Measurements from ENCODE around the gene ABHD8. TPM values are rescaled to one million over a fixed set of nuclear protein-coding genes. Genes with fewer than 3 reads are reported as not detected.

Gene ABHD8
- total and polyA plus RNA-seq, 2 of the 13 experiments (the other 11 are each of a cell fraction or from before 2014, with no cell fraction given), result 6.3 to 7.2 TPM

DNA sequence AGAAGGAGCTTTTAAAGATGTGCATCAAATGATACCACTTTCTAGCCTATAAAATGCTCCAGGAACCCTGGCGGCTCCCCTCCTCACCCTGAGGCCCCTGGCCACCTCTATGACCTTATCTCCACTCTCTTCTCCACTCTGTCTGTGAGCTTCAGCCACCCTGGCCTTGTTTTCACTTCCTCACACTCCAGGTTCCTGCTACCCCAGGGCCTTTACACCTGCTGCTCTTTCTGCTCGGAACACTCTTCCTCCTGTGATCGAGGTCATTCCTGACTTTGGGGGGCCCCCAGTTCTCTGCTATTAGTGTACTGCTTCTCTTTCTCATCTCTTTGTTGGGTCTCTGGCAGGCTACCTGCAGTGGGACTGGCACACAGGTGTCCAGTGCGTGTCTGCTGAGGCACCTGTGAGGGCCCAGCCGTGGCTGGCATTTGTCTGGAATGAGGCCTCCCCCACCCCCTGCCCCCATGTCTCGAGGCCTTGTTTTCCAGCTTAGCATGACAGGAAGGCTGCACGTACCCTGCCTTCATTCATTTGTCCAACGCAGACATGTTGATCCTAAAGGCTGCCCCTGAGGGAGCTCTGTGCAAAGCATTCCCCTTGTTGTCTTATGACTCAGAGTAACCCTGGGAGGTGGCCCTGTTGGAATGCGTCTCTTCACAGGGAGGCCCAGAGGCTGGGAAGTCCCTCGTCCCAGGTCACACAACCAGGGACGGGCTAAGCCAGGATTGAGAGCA, 8.4 kb upstream of the ABHD8 start (continued):
- TF ChIP-seq, protein P1, sequence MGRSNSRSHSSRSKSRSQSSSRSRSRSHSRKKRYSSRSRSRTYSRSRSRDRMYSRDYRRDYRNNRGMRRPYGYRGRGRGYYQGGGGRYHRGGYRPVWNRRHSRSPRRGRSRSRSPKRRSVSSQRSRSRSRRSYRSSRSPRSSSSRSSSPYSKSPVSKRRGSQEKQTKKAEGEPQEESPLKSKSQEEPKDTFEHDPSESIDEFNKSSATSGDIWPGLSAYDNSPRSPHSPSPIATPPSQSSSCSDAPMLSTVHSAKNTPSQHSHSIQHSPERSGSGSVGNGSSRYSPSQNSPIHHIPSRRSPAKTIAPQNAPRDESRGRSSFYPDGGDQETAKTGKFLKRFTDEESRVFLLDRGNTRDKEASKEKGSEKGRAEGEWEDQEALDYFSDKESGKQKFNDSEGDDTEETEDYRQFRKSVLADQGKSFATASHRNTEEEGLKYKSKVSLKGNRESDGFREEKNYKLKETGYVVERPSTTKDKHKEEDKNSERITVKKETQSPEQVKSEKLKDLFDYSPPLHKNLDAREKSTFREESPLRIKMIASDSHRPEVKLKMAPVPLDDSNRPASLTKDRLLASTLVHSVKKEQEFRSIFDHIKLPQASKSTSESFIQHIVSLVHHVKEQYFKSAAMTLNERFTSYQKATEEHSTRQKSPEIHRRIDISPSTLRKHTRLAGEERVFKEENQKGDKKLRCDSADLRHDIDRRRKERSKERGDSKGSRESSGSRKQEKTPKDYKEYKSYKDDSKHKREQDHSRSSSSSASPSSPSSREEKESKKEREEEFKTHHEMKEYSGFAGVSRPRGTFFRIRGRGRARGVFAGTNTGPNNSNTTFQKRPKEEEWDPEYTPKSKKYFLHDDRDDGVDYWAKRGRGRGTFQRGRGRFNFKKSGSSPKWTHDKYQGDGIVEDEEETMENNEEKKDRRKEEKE (IDR thresholded peaks at IDR 0.05), result no peak
- TF ChIP-seq, protein P2, sequence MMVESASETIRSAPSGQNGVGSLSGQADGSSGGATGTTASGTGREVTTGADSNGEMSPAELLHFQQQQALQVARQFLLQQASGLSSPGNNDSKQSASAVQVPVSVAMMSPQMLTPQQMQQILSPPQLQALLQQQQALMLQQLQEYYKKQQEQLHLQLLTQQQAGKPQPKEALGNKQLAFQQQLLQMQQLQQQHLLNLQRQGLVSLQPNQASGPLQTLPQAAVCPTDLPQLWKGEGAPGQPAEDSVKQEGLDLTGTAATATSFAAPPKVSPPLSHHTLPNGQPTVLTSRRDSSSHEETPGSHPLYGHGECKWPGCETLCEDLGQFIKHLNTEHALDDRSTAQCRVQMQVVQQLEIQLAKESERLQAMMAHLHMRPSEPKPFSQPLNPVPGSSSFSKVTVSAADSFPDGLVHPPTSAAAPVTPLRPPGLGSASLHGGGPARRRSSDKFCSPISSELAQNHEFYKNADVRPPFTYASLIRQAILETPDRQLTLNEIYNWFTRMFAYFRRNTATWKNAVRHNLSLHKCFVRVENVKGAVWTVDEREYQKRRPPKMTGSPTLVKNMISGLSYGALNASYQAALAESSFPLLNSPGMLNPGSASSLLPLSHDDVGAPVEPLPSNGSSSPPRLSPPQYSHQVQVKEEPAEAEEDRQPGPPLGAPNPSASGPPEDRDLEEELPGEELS (CRISPR knock-in tag; IDR thresholded peaks at IDR 0.05), result no peak
- TF ChIP-seq KLF15 (CRISPR knock-in tag; IDR thresholded peaks at IDR 0.05; ENCODE audit: borderline replicate concordance) (no peak), TEAD3 (CRISPR knock-in tag; optimal IDR thresholded peaks at IDR 0.05; ENCODE audit: borderline replicate concordance) (peak; percentile 84), RXRB (CRISPR knock-in tag; IDR thresholded peaks at IDR 0.05; ENCODE audit: borderline replicate concordance) (0 out of 2 replicates have a peak, but pooled peaks have one; percentile 15), MXI1 (IDR thresholded peaks at IDR 0.05; ENCODE audit: borderline replicate concordance, low read depth, low read length) (no peak), KLF11 (CRISPR knock-in tag; IDR thresholded peaks at IDR 0.05) (no peak), HIVEP1 (CRISPR knock-in tag; IDR thresholded peaks at IDR 0.05) (peak; percentile 53; the same call in 1 of the 2 replicates), FOXA1 (IDR thresholded peaks at IDR 0.05) (no peak), FOXA1 (CRISPR knock-in tag; IDR thresholded peaks at IDR 0.05) (0 out of 2 replicates have a peak, but pooled peaks have one; percentile 26), PCBP1 (IDR thresholded peaks at IDR 0.05; ENCODE audit: borderline replicate concordance, low read depth, low read length) (no peak), TBX2 (CRISPR knock-in tag; IDR thresholded peaks at IDR 0.05; ENCODE audit: borderline replicate concordance) (no peak), GZF1 (CRISPR knock-in tag; IDR thresholded peaks at IDR 0.05) (no peak), ARHGAP35 (CRISPR knock-in tag; IDR thresholded peaks at IDR 0.05; ENCODE audit: borderline replicate concordance) (no peak), MTA3 (CRISPR knock-in tag; IDR thresholded peaks at IDR 0.05) (no peak), SAFB2 (CRISPR knock-in tag; IDR thresholded peaks at IDR 0.05; ENCODE audit: borderline replicate concordance, low read depth) (no peak)
- TF ChIP-seq, protein P3, sequence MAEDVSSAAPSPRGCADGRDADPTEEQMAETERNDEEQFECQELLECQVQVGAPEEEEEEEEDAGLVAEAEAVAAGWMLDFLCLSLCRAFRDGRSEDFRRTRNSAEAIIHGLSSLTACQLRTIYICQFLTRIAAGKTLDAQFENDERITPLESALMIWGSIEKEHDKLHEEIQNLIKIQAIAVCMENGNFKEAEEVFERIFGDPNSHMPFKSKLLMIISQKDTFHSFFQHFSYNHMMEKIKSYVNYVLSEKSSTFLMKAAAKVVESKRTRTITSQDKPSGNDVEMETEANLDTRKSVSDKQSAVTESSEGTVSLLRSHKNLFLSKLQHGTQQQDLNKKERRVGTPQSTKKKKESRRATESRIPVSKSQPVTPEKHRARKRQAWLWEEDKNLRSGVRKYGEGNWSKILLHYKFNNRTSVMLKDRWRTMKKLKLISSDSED (CRISPR knock-in tag; IDR thresholded peaks at IDR 0.05), result no peak
- TF ChIP-seq, protein P4, sequence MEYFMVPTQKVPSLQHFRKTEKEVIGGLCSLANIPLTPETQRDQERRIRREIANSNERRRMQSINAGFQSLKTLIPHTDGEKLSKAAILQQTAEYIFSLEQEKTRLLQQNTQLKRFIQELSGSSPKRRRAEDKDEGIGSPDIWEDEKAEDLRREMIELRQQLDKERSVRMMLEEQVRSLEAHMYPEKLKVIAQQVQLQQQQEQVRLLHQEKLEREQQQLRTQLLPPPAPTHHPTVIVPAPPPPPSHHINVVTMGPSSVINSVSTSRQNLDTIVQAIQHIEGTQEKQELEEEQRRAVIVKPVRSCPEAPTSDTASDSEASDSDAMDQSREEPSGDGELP (IDR thresholded peaks at IDR 0.05; ENCODE audit: borderline replicate concordance, low read depth), result no peak
- TF ChIP-seq, protein P5, sequence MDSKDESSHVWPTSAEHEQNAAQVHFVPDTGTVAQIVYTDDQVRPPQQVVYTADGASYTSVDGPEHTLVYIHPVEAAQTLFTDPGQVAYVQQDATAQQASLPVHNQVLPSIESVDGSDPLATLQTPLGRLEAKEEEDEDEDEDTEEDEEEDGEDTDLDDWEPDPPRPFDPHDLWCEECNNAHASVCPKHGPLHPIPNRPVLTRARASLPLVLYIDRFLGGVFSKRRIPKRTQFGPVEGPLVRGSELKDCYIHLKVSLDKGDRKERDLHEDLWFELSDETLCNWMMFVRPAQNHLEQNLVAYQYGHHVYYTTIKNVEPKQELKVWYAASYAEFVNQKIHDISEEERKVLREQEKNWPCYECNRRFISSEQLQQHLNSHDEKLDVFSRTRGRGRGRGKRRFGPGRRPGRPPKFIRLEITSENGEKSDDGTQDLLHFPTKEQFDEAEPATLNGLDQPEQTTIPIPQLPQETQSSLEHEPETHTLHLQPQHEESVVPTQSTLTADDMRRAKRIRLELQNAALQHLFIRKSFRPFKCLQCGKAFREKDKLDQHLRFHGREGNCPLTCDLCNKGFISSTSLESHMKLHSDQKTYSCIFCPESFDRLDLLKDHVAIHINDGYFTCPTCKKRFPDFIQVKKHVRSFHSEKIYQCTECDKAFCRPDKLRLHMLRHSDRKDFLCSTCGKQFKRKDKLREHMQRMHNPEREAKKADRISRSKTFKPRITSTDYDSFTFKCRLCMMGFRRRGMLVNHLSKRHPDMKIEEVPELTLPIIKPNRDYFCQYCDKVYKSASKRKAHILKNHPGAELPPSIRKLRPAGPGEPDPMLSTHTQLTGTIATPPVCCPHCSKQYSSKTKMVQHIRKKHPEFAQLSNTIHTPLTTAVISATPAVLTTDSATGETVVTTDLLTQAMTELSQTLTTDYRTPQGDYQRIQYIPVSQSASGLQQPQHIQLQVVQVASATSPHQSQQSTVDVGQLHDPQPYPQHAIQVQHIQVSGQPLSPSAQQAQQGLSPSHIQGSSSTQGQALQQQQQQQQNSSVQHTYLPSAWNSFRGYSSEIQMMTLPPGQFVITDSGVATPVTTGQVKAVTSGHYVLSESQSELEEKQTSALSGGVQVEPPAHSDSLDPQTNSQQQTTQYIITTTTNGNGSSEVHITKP (CRISPR knock-in tag; IDR thresholded peaks at IDR 0.05; ENCODE audit: low read depth), result no peak
